ENCODE results near the gene FBXO9.

GRCh38 chr6:53018446-53018845 is 46.8 kb upstream of the FBXO9 start:
- TF ChIP-seq POLR2AphosphoS5 (IDR thresholded peaks at IDR 0.05; ENCODE audit: low read depth, low read length) (no peak), REST (IDR thresholded peaks at IDR 0.05; ENCODE audit: insufficient read depth in 1 of 2, low read depth in 2 of 2, low read length in 2 of 2) (no peak), TAF1 (IDR thresholded peaks at IDR 0.05; ENCODE audit: borderline replicate concordance, insufficient read depth, low read length) (no peak), FOXP2 (optimal IDR thresholded peaks at IDR 0.05; ENCODE audit: borderline replicate concordance, extremely low read depth, extremely low read length, insufficient read depth) (no peak), SIN3A (IDR thresholded peaks at IDR 0.05; ENCODE audit: borderline replicate concordance, insufficient read depth, low read length) (no peak)

Measured in PFSK-1 (cell line).